Stimulated activated CD8-positive, alpha-beta memory T cell treated with anti-CD3 and anti-CD28 coated beads, Interleukin-15, amount 100 ng/mL, for 4 hours (primary cell): ENCODE results near the gene MRPL51.

Source experiments
- DNase-seq, 2 donors: peaks; one replicate each; pipeline ENCODE4 v3.0.0-alpha.2; 2020; ENCODE audit warnings: low read depth in 2 of 2

MRPL51 gene

DNA sequence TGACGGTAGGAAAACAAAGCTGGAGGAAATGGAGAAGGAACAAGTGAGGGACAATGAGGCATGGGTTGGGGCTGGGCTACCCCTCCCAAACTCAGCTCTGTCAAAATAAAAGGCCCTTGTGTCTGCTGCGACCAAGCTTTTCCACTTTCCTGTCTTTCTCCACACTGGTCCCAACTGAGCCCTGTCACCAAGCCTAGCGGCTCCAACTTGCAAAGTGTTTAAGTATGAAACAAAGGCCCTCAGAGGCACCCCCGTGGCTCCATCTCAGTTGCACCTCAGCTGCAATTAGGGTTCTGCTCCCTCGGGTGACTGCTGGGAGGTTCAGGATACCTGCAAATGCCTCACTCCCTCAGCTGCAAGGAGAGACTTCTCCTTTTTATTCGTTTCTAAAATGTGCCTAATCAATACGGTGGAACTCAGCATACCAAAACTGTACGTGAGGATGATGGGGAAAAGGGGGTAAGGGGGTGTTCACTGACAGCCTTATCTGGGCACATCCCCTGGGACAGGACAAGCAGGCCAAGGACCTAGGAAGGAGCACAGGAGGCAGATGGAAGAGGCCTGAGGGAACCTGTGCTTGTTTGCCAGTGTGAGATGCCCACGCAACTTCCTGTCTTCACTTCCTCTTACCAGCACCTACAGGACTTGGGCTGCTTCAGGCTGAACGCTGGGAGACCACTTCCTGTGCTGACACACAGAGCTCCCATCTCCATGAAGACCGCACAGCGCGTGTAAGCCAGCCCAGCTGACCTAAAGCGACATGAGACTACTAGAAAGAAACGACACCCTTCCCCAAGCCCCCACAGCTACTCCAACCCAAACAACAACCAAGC, 31.4 kb downstream of the MRPL51 start:
- DNase-seq = peak; percentile 64 to 72

DNA sequence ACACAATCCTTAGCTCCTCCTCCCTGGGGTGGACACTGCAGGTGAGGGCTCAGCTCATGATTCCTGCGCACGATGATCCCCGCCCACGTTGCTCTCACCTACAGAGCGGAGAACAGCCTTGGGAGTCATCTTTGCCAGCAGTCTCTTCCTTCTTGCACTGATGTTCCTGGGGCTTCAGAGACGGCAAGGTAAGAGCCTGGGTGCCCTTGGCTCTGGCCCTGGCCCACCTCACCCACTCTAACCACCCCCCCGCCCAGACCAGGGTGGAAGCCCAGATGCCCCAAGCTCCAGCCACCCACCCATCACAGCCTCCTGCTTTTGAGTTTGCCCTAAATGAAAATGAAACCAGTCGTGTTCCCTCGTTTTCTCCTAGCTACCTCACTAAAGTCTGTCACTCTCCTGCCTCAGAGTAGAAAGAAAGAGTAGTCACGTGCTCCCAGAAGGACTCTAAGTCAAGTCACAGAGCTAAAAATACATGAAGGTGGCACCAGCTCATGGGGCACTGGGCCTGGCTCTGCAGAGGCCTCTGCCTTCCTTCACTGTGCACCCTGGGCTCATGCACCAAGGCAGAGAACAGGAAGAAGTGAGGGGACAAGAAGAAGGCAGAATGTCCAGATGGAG, 32.2 kb downstream of the MRPL51 start:
- DNase-seq = no peak

DNA sequence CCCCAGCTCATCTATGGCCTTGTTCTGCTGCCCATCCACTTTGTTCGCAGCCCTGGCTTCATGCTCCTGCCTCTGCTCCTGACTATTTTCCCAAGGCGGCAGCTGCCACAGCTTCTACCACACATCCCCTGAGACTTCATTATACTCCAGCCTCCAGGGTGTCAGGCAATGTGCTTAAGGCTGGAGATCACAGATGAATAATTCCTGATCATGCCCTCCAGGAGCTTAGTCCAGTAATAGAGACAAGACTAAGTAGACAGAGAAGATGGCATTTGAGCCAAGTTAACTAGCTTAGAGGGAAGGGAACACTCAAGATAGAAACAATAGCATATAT, 34.1 kb downstream of the MRPL51 start:
- no peak for DNase-seq

DNA sequence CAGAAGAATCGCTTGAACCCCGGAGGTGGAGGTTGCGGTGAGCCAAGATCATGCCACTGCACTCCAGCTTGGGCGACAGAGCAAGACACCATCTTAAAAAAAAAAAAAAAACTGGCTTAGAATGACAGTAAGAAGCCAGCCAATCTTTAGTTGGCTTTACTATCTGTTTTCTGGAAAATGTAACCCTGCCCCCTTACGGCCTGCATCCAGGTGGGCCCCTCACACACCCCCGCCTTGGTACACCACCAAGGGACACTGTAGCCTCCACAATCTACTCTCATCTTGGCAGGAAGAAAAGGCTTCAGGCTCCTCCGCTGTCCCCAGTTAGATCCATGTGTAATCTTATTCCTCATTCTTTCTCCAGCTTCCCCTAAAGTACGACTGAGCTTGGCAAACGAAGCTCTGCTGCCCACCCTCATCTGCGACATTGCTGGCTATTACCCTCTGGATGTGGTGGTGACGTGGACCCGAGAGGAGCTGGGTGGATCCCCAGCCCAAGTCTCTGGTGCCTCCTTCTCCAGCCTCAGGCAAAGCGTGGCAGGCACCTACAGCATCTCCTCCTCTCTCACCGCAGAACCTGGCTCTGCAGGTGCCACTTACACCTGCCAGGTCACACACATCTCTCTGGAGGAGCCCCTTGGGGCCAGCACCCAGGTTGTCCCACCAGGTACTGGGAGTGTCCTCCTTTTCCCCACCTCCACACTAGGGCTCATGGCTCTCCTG, 34.6 kb downstream of the MRPL51 start:
- DNase-seq = no peak

DNA sequence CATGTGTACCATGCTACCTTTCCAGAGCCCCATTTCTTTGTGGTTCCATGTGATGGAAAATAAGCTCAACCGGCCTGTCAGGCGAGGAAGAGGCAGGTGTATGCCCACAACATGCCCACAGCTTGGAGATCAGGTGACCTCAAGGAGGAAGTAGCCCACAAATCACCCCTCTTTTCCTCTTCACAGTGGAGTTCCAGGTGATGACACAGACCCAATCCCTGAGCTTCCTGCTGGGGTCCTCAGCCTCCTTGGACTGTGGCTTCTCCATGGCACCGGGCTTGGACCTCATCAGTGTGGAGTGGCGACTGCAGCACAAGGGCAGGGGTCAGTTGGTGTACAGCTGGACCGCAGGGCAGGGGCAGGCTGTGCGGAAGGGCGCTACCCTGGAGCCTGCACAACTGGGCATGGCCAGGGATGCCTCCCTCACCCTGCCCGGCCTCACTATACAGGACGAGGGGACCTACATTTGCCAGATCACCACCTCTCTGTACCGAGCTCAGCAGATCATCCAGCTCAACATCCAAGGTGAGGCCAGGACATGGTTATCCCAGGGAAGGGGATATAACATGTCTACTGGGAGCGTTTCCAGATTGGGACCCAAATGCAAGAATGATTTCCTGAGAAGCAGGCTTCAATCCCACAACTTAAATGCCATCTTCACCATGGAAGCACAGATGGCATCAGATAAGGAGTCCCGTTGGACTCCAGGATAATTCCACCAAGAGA, 35.7 kb downstream of the MRPL51 start:
- no peak for DNase-seq

DNA sequence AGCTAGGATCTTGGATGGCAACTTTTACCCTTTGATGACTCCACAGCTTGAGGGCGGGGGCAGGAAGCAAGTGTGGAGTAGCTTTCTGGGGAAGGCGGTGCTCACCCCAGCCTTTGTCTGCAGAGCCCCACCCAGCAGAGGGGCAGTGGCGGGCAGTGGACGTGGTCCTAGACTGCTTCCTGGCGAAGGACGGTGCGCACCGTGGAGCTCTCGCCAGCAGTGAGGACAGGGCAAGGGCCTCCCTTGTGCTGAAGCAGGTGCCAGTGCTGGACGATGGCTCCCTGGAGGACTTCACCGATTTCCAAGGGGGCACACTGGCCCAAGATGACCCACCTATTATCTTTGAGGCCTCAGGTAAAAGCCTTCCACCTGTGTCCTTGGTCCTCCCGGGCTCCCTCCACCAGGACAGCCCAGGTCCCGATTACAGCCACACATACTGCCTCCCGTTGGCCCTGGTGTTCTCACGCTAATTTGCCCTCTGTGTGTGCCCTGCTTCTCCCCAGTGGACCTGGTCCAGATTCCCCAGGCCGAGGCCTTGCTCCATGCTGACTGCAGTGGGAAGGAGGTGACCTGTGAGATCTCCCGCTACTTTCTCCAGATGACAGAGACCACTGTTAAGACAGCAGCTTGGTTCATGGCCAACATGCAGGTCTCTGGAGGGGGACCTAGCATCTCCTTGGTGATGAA, 40.0 kb downstream of the MRPL51 start:
- DNase-seq = no peak

DNA sequence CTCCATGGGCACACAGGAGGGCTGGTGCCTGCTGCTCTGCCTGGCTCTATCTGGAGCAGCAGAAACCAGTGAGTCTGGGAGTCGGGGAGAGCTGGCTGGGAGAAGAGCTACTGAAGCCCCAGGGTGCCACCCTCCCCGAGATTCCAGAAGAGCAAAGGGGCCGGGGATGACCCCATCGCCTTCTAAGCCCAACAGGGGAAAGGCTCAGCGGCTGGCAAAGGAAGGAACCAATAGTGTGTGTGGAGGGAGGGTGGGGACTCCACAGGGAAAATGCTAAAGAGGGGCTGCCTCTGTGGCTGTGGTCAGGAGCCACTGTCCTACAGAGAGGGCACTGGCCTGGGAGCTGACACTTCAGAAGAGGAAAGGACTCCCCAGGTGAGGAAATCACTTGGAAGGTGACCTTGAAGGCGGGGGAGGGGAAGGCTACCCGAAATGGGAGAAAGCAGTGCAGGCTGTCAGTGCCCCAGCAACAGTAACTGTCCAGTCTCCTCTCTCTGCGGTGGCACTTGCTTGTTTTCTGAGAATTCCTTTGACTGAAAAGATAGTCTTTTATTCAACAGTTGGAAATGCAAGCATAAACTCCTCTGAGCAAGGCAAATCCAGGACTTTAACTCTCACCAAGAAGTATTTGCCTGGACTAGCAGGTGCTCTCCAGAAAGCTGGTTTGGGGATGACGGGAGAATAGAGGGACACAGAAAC, 40.7 kb downstream of the MRPL51 start:
- no peak for DNase-seq

DNA sequence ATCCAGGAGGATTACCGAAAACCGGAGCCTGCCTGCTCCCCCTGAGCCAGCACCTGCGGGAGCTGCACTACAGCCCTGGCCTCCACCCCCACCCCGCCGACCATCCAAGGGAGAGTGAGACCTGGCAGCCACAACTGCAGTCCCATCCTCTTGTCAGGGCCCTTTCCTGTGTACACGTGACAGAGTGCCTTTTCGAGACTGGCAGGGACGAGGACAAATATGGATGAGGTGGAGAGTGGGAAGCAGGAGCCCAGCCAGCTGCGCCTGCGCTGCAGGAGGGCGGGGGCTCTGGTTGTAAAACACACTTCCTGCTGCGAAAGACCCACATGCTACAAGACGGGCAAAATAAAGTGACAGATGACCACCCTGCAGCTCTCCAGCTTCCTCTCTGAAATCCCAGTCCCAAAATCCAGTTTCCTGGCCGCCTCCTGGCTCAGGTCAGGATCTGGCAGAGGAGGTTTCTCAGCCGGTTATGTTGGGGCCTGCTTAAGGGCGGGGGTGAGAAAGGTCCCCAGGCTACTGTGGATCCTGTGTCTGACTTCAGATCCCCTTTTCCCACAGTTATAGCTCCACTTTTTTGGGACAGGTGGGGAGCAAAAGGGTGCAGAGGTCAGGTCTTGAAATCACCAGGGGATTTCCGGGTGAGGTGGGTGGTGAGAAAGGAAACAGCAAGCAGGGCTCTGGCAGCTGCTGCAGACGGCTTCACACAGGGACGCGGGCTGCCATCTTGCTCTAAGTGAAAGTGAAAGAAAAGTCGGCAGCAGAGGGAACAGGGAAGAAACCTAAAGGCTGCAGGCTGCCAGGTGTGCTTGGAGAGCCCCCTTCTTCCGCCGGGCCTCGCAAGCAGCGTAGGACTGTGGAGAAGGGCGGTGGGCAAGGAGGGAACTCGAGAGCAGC, 41.5 kb downstream of the MRPL51 start, which contains the start of gene TAPBPL:
Gene TAPBPL, plus strand, starts transcription at position 695 of the 897 bp plus-strand sequence. CDS start 207 bp downstream, outside the sequence.
- peak; percentile 57 to 69 for DNase-seq

DNA sequence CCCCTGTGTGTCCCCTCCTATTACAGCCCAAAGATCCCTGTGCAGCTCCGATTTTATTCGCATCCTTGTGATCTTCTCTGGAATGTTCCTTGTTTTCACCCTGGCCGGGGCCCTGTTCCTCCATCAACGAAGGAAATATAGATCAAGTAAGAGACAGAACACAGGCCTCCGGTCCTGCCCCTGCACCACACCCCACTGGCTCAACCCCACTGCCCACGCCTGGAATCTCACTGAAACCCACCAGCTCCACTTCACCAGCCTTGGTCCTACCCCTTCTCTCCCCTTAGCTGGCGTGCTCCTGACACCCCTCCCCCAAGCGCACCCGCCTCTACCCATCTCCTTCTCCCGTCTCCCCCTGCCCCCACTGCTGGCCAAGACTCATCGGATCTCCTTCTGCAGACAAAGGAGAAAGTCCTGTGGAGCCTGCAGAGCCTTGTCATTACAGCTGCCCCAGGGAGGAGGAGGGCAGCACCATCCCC, 42.2 kb downstream of the MRPL51 start:
- no peak for DNase-seq

DNA sequence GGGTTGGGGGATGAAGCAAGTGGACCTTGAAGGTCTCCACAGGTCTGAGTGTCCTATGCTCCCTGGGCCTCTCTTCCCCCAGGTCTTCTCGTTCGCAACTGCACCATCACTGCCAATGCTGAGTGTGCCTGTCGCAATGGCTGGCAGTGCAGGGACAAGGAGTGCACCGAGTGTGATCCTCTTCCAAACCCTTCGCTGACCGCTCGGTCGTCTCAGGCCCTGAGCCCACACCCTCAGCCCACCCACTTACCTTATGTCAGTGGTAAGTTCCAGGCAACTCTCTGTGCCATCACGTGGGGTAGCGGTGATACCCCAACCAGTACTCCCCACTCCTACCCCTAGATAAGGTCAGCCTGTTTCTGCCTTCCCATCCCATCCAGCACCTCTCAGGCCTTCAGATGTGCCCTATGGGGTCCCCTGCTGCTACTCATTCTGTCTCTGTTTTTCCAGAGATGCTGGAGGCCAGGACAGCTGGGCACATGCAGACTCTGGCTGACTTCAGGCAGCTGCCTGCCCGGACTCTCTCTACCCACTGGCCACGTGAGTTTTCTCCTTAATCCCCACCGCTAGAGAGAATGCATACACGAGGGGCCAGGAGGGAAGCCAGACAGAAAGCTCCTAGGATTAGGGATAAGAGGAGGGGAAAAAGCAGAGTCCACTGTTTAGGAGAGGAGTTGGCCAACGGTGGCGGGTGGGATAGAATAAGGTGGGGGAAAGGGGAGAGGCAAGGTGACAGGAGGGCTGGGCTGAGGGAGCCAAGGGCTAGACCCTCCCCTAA, 42.8 kb downstream of the MRPL51 start:
- DNase-seq = no peak

DNA sequence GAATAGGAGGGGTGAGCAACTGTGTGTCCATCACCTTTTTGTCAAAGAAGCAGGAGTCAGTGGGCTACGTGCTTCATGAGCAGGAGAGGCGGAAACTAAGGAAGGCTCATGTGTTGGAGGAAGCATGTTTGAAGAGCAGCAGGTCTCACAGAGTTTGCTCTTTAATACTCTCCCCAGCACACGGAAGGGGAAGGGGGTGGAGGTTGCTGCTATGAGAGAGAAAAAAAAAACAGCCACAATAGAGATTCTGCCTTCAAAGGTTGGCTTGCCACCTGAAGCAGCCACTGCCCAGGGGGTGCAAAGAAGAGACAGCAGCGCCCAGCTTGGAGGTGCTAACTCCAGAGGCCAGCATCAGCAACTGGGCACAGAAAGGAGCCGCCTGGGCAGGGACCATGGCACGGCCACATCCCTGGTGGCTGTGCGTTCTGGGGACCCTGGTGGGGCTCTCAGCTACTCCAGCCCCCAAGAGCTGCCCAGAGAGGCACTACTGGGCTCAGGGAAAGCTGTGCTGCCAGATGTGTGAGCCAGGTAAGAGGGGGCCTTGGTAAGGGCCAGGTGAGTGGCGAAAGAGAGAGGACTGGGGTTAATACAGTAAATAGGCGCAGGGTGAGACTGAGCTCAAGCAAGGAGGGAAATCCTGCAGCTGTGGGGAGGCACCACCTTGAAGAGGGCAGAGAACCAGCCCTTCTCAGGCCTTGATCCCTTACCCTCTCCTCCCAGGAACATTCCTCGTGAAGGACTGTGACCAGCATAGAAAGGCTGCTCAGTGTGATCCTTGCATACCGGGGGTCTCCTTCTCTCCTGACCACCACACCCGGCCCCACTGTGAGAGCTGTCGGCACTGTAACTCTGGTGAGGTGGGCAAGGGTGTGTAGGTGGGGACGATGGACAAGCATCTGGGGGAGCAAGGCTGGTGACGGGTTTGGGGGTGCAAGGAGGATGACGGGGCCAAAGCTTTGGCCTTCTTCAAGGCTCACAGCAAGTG, 48.1 kb downstream of the MRPL51 start, which contains the start of gene CD27:
Gene CD27, plus strand, starts transcription at position 252 of the 985 bp plus-strand sequence. Its CDS starts 141 bp downstream, at position 393.
- no peak for DNase-seq

DNA sequence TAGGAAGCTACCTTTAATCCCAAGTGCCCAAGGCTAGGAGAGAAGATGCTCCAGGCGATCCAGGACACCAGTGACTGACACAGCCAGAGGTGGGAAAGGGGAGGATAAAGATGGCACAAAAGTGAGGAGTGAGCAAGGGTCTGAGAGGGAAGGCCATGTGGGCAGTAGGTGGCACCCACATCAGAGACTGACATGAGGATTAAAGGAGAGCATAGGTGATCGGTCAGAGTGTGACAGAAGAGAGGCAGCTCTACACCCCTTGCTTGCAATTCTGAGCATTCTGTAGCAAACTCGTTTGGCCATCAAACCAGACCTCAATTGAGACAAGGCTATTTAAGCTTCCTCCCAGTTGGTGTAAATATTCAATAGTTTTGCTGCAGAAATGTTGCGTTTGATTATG, 49.0 kb downstream of the MRPL51 start:
- no peak for DNase-seq

DNA sequence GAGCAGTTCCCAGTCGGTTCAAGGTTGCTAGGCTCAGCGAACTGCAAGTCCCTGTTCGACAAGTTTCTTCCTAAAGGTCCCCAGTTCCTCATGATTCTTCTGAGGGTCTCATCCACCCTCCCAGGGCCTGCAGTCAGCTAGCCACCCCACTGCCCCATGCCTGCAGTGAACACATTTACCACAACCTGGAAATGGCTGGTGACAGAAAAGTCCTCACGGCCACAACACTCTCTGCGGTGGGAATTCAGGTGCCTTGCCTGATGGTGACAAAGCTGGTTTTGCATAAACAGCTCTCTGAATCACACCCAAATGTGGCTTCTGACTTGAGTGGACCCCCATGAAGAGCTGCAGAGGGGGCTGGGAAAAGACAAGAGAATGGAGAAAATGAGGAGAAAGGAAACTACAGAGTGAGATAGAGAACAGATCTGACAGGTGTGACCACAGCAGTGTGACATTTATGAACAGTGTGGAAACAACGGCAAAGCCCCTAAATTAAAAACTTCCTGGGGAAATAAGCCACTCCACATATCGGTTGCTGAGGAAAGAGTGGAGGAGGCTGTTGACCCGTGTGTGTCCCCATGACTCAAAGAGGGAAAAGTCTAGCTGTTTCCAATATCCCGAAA, 49.6 kb downstream of the MRPL51 start:
- no peak for DNase-seq

DNA sequence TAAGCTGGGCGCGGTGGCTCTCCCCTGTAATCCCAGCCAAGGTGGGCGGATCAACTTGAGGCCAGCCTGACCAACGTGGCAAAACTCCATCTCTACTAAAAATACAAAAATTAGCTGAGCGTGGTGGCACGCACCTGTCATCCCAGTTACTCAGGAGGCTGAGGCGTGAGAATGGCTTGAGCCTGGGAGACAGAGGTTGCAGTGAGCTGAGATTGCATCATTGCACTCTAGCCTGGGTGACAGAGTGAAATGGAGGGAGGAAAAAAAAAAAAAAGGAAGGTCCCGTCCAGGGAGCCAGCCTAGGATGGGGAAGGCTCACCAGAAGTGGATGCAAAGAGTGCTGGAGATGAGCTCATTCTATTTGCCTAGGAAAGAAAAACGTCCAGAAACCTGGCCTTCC, 50.2 kb downstream of the MRPL51 start:
- no peak for DNase-seq
